Keratinocyte (primary cell): Measurements from ENCODE around the gene CCDC88B. TPM values are rescaled to one million over a fixed set of nuclear protein-coding genes. Genes with fewer than 3 reads are reported as not detected.

Source experiments
- DNase-seq: peaks from one replicate; pipeline ENCODE4 v3.0.0-alpha.2; 2011; ENCODE audit warnings: low read depth, missing footprints, low spot score
- FAIRE-seq: peaks from 2 replicates; lab custom pipeline; 2011; peaks lifted over from hg19 to GRCh38; lab: Jason Lieb, UNC
- H2AFZ ChIP-seq: 2 replicates; pipeline ENCODE4 v1.6.0; 2012; ENCODE audit warnings: low read length, control low read depth, inconsistent platforms; ENCODE audit not compliant: control insufficient read depth
- H3K27ac ChIP-seq: 2 replicates; pipeline ENCODE4 v1.5.1; 2011; ENCODE audit warnings: low read length; ENCODE audit not compliant: control insufficient read depth, insufficient read depth
- H3K27me3 ChIP-seq: 3 replicates; pipeline ENCODE4 v1.6.0; 2011; ENCODE audit warnings: low read length; ENCODE audit not compliant: control insufficient read depth, insufficient read depth; ENCODE audit errors: extremely low read depth
- H3K36me3 ChIP-seq, 2 experiments: 2 replicates in 1 of 2; 3 replicates in 1 of 2; pipeline ENCODE4 v1.5.1; 2011; ENCODE audit warnings: low read length in 2 of 2, mild to moderate bottlenecking in 1 of 2; ENCODE audit not compliant: control insufficient read depth in 2 of 2, insufficient read depth in 2 of 2; ENCODE audit errors: extremely low read depth in 1 of 2
- H3K4me1 ChIP-seq: 3 replicates; pipeline ENCODE4 v1.5.1; 2011; ENCODE audit warnings: low read length; ENCODE audit not compliant: control insufficient read depth, insufficient read depth; ENCODE audit errors: extremely low read depth
- H3K4me2 ChIP-seq: 3 replicates; pipeline ENCODE4 v1.6.0; 2011; ENCODE audit warnings: low read depth, low read length; ENCODE audit not compliant: control insufficient read depth, insufficient read depth; ENCODE audit errors: extremely low read depth
- H3K4me3 ChIP-seq, 3 experiments: fragments of 200-600 bp in 1 of 3; sonication (generic) in 1 of 3; 2 replicates in 2 of 3; 3 replicates in 1 of 3; pipeline ENCODE4 v1.5.1; 2011 to 2016; ENCODE audit warnings: low read length in 3 of 3, mild to moderate bottlenecking in 3 of 3, control low read depth in 2 of 3, inconsistent platforms in 1 of 3, low read depth in 1 of 3, mixed read lengths in 1 of 3, mixed run types in 1 of 3, moderate library complexity in 1 of 3; ENCODE audit not compliant: control insufficient read depth in 2 of 3, insufficient read depth in 2 of 3; ENCODE audit errors: extremely low read depth in 1 of 3
- H3K79me2 ChIP-seq: 2 replicates; pipeline ENCODE4 v1.6.0; 2012; ENCODE audit warnings: low read length; ENCODE audit not compliant: control insufficient read depth, insufficient read depth
- H3K9ac ChIP-seq: 3 replicates; pipeline ENCODE4 v1.6.0; 2011; ENCODE audit warnings: low read length; ENCODE audit not compliant: control insufficient read depth, insufficient read depth; ENCODE audit errors: extremely low read depth
- H3K9me1 ChIP-seq: 3 replicates; pipeline ENCODE4 v1.6.0; 2011; ENCODE audit warnings: low read length; ENCODE audit not compliant: control insufficient read depth, insufficient read depth; ENCODE audit errors: extremely low read depth
- H3K9me3 ChIP-seq: 2 replicates; pipeline ENCODE4 v1.5.1; 2012; ENCODE audit warnings: low read depth, low read length; ENCODE audit not compliant: control insufficient read depth
- H4K20me1 ChIP-seq: 3 replicates; pipeline ENCODE4 v1.6.0; 2011; ENCODE audit warnings: low read length; ENCODE audit not compliant: control insufficient read depth, insufficient read depth; ENCODE audit errors: extremely low read depth
- EZH2 ChIP-seq: IDR thresholded peaks from one replicate; pipeline ENCODE4 v1.6.1; 2012; ENCODE audit warnings: inconsistent platforms, mild to moderate bottlenecking, low read length, moderate library complexity
- dilution Hi-C: fragments of 300-500 bp; cut with MboI; formaldehyde crosslinking; loops from one replicate; pipeline ENCODE4 v1.7.0; 2020; ENCODE audit warnings: low sequenced_read_pairs; ENCODE audit not compliant: extremely low pct_ligation_motif_present
- polyA plus RNA-seq, 5 experiments: library from polyadenylated mRNA; depleted of rRNA in 3 of 5; stranded (reverse) in 3 of 5; stranded (forward) in 1 of 5; unstranded in 1 of 5; fragments of >200 nt; gene quantifications; 1 replicate in 1 of 5; 2 replicates in 3 of 5; 3 replicates in 1 of 5; pipeline versions ENCODE4 v1.2.1 to v1.2.3, GENCODE V29; 2011 to 2012; ENCODE audit warnings: missing spikeins in 2 of 5, low read depth in 1 of 5, low replicate concordance in 1 of 5
- TF ChIP-seq, protein P1 (sequence below), 3 experiments: IDR thresholded peaks in 1 of 3; conservative IDR thresholded peaks in 1 of 3; optimal IDR thresholded peaks in 1 of 3; 2 replicates in 2 of 3; 3 replicates in 1 of 3; pipeline versions ENCODE3 to v1.5.1; 2011; ENCODE audit warnings: low read length in 3 of 3, mild to moderate bottlenecking in 3 of 3, moderate library complexity in 2 of 3, control low read depth in 1 of 3, inconsistent platforms in 1 of 3; ENCODE audit not compliant: insufficient read depth in 2 of 3; ENCODE audit errors: extremely low read depth in 1 of 3

Gene CCDC88B
- polyA plus RNA-seq, 1 donor (not counting 4 experiments of a cell fraction or from before 2014, with no cell fraction given): 3.7 TPM

DNA sequence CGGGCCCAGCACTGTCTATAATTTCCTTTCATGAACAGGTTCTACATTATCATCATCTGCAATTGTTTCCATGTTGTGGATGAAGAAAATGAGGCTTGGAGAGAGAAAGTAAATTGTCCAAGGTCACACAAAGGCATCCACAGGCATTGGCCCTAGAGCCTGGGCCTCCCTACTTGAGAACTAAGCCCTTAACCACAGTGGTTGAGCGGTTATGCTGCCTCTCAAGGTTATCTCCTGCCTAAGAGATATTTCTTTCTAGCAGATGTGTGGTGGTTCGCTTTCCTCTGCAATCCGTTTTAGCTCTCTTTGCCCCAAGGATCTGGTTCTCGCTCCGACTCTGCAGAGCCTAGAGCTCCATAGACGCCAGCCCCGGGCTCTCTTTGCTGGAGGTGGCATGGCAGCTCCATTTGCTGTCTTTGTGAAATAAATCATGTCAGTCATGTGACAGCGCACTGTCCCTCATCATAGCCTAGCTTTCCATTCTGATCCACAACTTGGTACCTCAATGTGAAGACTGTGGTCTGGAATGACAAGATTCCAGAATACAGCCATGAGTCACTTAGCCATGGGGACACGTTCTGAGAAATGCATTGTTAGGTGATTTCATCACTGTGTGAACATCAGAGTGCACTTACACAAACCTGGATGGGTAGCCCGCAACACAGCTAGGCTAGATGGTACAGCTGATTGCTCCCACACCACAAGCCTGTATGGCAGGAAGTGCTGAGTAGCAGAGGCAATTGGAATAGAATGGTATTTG lies 46.1 kb downstream of the CCDC88B start:
- Histone ChIP-seq H3K27me3 (peaks cover 28% of the 10 kb centered on the region), H3K36me3 (no peaks in the 10 kb centered on the region), H4K20me1 (no peaks in the 10 kb centered on the region), H3K4me3 (no peak overlapping the region), H3K9me1 (no peaks in the 10 kb centered on the region), H3K9me3 (no peaks in the 10 kb centered on the region), H3K4me2 (no peak overlapping the region), H2AFZ (no peak overlapping the region), H3K27ac (no peak overlapping the region), H3K79me2 (no peaks in the 10 kb centered on the region), H3K9ac (no peak overlapping the region), H3K4me1 (no peaks in the 10 kb centered on the region)
- dilution Hi-C loops: no loop called here
- TF ChIP-seq, protein P1, sequence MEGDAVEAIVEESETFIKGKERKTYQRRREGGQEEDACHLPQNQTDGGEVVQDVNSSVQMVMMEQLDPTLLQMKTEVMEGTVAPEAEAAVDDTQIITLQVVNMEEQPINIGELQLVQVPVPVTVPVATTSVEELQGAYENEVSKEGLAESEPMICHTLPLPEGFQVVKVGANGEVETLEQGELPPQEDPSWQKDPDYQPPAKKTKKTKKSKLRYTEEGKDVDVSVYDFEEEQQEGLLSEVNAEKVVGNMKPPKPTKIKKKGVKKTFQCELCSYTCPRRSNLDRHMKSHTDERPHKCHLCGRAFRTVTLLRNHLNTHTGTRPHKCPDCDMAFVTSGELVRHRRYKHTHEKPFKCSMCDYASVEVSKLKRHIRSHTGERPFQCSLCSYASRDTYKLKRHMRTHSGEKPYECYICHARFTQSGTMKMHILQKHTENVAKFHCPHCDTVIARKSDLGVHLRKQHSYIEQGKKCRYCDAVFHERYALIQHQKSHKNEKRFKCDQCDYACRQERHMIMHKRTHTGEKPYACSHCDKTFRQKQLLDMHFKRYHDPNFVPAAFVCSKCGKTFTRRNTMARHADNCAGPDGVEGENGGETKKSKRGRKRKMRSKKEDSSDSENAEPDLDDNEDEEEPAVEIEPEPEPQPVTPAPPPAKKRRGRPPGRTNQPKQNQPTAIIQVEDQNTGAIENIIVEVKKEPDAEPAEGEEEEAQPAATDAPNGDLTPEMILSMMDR (optimal IDR thresholded peaks at IDR 0.05 in 1 of 3, IDR thresholded peaks at IDR 0.05 in 1 of 3, conservative IDR thresholded peaks at IDR 0.05 in 1 of 3; ENCODE audit: extremely low read depth in 1 of 3, insufficient read depth in 2 of 3, low read length in 3 of 3): no peak
- no peak for TF ChIP-seq EZH2
- DNase-seq: no peak
- no peak for FAIRE-seq

DNA sequence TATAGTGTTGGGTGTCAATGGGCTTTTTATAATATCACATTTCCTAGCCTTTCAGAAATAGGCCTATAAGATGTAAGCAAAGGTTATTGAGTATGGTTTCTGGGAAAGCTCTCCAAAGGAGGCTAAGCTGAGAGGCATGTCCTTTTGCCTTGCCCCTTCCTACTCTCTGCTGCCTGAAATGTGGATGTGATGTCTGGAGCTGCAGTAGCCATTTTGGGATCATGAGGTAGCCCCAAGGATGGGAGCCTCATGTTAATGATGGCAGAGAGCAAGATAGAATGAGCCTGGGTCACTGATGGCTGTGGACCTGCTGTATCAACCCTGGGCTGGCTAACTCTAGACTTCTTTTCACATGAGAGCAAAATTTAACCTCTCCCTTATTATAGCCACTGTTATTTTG lies 47.9 kb downstream of the CCDC88B start:
- Histone ChIP-seq H4K20me1 (no peaks in the 10 kb centered on the region), H3K4me2 (no peak overlapping the region), H3K79me2 (no peaks in the 10 kb centered on the region), H3K9me3 (no peaks in the 10 kb centered on the region), H3K4me3 (no peak overlapping the region), H3K36me3 (no peaks in the 10 kb centered on the region), H3K9ac (no peak overlapping the region), H3K4me1 (no peaks in the 10 kb centered on the region), H3K9me1 (no peaks in the 10 kb centered on the region), H2AFZ (no peak overlapping the region), H3K27me3 (peaks cover 28% of the 10 kb centered on the region), H3K27ac (no peak overlapping the region)
- TF ChIP-seq, protein P1 (optimal IDR thresholded peaks at IDR 0.05 in 1 of 3, IDR thresholded peaks at IDR 0.05 in 1 of 3, conservative IDR thresholded peaks at IDR 0.05 in 1 of 3; ENCODE audit: extremely low read depth in 1 of 3, insufficient read depth in 2 of 3, low read length in 3 of 3): no peak
- TF ChIP-seq EZH2: no peak
- DNase-seq (no peak), FAIRE-seq (no peak)
- dilution Hi-C loops: no loop called here
